Astrocyte (in vitro differentiated cells and primary cell): Measurements from ENCODE around the gene PRKCE. TPM values are rescaled to one million over a fixed set of nuclear protein-coding genes. Genes with fewer than 3 reads are reported as not detected.

Experiments used
- DNase-seq: peaks from one replicate; pipeline ENCODE4 v3.0.0-alpha.2; 2010; ENCODE audit warnings: low read depth
- FAIRE-seq: peaks from 2 replicates; lab custom pipeline; 2011; peaks lifted over from hg19 to GRCh38; lab: Jason Lieb, UNC
- H2AFZ ChIP-seq: 2 replicates; pipeline ENCODE4 v1.6.0; 2012; ENCODE audit warnings: low read depth, low read length, inconsistent platforms
- H3K27ac ChIP-seq: 2 replicates; pipeline ENCODE4 v1.5.1; 2011; ENCODE audit warnings: low read depth, low read length, inconsistent platforms
- H3K27me3 ChIP-seq: 2 replicates; pipeline ENCODE4 v1.6.0; 2011; ENCODE audit warnings: low read length, inconsistent platforms; ENCODE audit not compliant: insufficient read depth
- H3K36me3 ChIP-seq: 2 replicates; pipeline ENCODE4 v1.5.1; 2011; ENCODE audit warnings: low read length, inconsistent platforms; ENCODE audit not compliant: insufficient read depth
- H3K4me1 ChIP-seq: 2 replicates; pipeline ENCODE4 v1.5.1; 2011; ENCODE audit warnings: low read length, inconsistent platforms; ENCODE audit not compliant: insufficient read depth
- H3K4me2 ChIP-seq: 2 replicates; pipeline ENCODE4 v1.6.0; 2012; ENCODE audit warnings: low read length, inconsistent platforms
- H3K4me3 ChIP-seq: 2 replicates; pipeline ENCODE4 v1.5.1; 2011; ENCODE audit warnings: low read depth, mild to moderate bottlenecking, low read length, inconsistent platforms; ENCODE audit not compliant: insufficient read depth
- H3K79me2 ChIP-seq: 2 replicates; pipeline ENCODE4 v1.6.0; 2012; ENCODE audit warnings: mild to moderate bottlenecking, low read length, inconsistent platforms; ENCODE audit not compliant: insufficient read depth
- H3K9ac ChIP-seq: 2 replicates; pipeline ENCODE4 v1.6.0; 2012; ENCODE audit warnings: mild to moderate bottlenecking, low read length, inconsistent platforms
- H3K9me3 ChIP-seq: 2 replicates; pipeline ENCODE4 v1.5.1; 2012; ENCODE audit warnings: low read depth, mild to moderate bottlenecking, low read length, inconsistent platforms; ENCODE audit not compliant: insufficient read depth
- H4K20me1 ChIP-seq: 2 replicates; pipeline ENCODE4 v1.6.0; 2012; ENCODE audit warnings: low read length, inconsistent platforms; ENCODE audit not compliant: insufficient read depth
- H3K27ac Mint-ChIP-seq: one replicate; pipeline ENCODE4 v1.8.0; 2021; ENCODE audit warnings: mild to moderate bottlenecking, mixed read lengths; ENCODE audit not compliant: unreplicated experiment
- H3K27me3 Mint-ChIP-seq: one replicate; pipeline ENCODE4 v1.8.0; 2021; ENCODE audit warnings: low read depth, mixed read lengths; ENCODE audit not compliant: unreplicated experiment
- H3K36me3 Mint-ChIP-seq: one replicate; pipeline ENCODE4 v1.8.0; 2021; ENCODE audit warnings: low read depth, mixed read lengths; ENCODE audit not compliant: unreplicated experiment
- H3K4me1 Mint-ChIP-seq: one replicate; pipeline ENCODE4 v1.8.0; 2021; ENCODE audit warnings: low read depth, mixed read lengths; ENCODE audit not compliant: unreplicated experiment
- H3K4me3 Mint-ChIP-seq: one replicate; pipeline ENCODE4 v1.8.0; 2021; ENCODE audit warnings: mild to moderate bottlenecking, moderate library complexity, mixed read lengths; ENCODE audit not compliant: unreplicated experiment
- H3K9me3 Mint-ChIP-seq: one replicate; pipeline ENCODE4 v1.8.0; 2021; ENCODE audit warnings: mild to moderate bottlenecking, mixed read lengths; ENCODE audit not compliant: unreplicated experiment
- CTCF ChIP-seq: IDR thresholded peaks from 2 replicates; pipeline ENCODE4 v1.5.1; 2011; ENCODE audit warnings: low read depth, mild to moderate bottlenecking, inconsistent platforms, low read length, moderate library complexity; ENCODE audit not compliant: insufficient read depth
- EZH2 ChIP-seq: IDR thresholded peaks from 2 replicates; pipeline ENCODE4 v1.6.1; 2012; ENCODE audit warnings: mild to moderate bottlenecking, low read length, inconsistent platforms; ENCODE audit not compliant: insufficient read depth
- total RNA-seq: library from RNA; stranded (reverse); gene quantifications from 2 replicates; pipeline ENCODE4 v1.2.1, GENCODE V29; 2021

PRKCE gene
- total RNA-seq, 1 donor from 2014 or later, result 12.8 TPM

DNA sequence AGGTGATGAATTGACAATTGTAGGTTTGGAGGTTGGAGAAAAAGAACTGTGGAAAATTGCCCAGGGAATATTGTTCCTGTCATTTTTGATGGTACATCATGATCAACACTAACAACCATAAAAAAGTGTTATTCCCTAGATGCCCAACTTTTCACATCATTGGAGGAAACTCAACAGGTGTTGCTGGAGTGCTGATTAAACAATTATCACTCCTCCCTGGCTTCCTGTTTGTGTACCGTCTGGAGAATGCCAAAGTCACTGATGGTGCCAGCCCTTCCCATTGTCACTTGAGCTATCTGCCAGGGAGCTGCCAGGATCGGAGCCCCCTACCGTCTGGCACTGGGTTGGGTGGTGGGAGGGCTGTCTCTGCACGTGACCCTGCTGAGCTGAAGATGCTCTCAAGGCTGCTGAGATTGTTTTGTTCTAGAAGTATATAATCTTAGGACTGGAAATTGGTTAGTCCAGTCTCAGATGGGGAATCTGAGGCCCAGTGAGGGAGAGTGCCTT lies 156.9 kb downstream of the PRKCE start:
- no peak for FAIRE-seq
- peaks cover 32% of the 10 kb centered on the region for H4K20me1 ChIP-seq
- no peak overlapping the region for H3K4me3 Mint-ChIP-seq

DNA sequence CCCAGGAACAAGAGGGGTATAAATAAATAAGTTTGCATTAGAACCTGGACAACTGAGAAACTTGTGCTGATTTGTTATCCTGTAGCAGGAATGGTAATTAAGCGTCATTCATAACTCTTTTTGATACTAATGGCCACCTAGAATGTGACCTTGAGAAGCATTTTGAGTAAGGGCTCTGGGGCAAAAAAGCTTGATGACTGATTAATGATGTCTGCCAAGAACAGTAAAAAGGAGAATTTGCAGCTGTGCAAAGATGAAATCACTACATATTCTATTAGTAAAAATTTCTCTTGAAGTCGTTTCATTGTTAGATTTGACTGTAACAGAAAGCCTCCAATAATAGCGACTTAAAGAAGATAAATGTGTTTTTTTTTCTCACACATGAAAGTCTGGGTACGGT lies 157.7 kb downstream of the PRKCE start:
- Histone ChIP-seq H2AFZ (no peak overlapping the region), H4K20me1 (peaks cover 28% of the 10 kb centered on the region), H3K4me3 (no peak overlapping the region), H3K4me1 (peaks cover 15% of the 10 kb centered on the region), H3K4me2 (no peak overlapping the region), H3K27me3 (no peaks in the 10 kb centered on the region), H3K27ac (no peak overlapping the region), H3K9ac (no peak overlapping the region), H3K36me3 (no peaks in the 10 kb centered on the region), H3K79me2 (no peaks in the 10 kb centered on the region), H3K9me3 (no peaks in the 10 kb centered on the region)
- Mint-ChIP-seq H3K36me3 (no peaks in the 10 kb centered on the region), H3K27ac (no peak overlapping the region), H3K9me3 (no peaks in the 10 kb centered on the region), H3K4me1 (peaks cover 14% of the 10 kb centered on the region), H3K27me3 (peaks cover 9% of the 10 kb centered on the region), H3K4me3 (no peak overlapping the region)
- TF ChIP-seq CTCF (no peak), EZH2 (no peak)
- no peak for DNase-seq
- no peak for FAIRE-seq

More for the DNA sequence above, 156.9 kb downstream of the PRKCE start:
- Histone ChIP-seq H3K27me3 (no peaks in the 10 kb centered on the region), H3K4me2 (no peak overlapping the region), H3K4me1 (peaks cover 14% of the 10 kb centered on the region), H3K27ac (no peak overlapping the region), H3K79me2 (peaks cover 4% of the 10 kb centered on the region), H3K4me3 (no peak overlapping the region), H3K9me3 (no peaks in the 10 kb centered on the region), H3K9ac (no peak overlapping the region), H3K36me3 (no peaks in the 10 kb centered on the region), H2AFZ (no peak overlapping the region)
- no peaks in the 10 kb centered on the region for H3K9me3 Mint-ChIP-seq
- no peak for TF ChIP-seq EZH2
- TF ChIP-seq CTCF, result no peak
- H3K27me3 Mint-ChIP-seq, result peaks cover 9% of the 10 kb centered on the region
- no peak for DNase-seq
- H3K4me1 Mint-ChIP-seq, result peaks cover 13% of the 10 kb centered on the region
- H3K27ac Mint-ChIP-seq, result no peak overlapping the region
- H3K36me3 Mint-ChIP-seq, result no peaks in the 10 kb centered on the region

- FAIRE-seq (no peak), DNase-seq (peak; percentile 82)
- Histone ChIP-seq H2AFZ (no peak overlapping the region), H3K36me3 (no peaks in the 10 kb centered on the region), H3K27ac (no peak overlapping the region), H3K4me2 (peak overlapping the region; percentile 13), H3K4me3 (no peak overlapping the region), H3K9me3 (no peaks in the 10 kb centered on the region), H4K20me1 (peaks cover 16% of the 10 kb centered on the region), H3K4me1 (peaks cover 21% of the 10 kb centered on the region), H3K79me2 (no peaks in the 10 kb centered on the region), H3K9ac (no peak overlapping the region), H3K27me3 (no peaks in the 10 kb centered on the region)
- Mint-ChIP-seq H3K9me3 (no peaks in the 10 kb centered on the region), H3K27me3 (peaks cover 9% of the 10 kb centered on the region), H3K27ac (no peak overlapping the region), H3K4me3 (no peak overlapping the region), H3K36me3 (no peaks in the 10 kb centered on the region), H3K4me1 (peaks cover 14% of the 10 kb centered on the region)
- TF ChIP-seq CTCF, result no peak
- TF ChIP-seq EZH2, result no peak
These were observed 160.6 kb downstream of the PRKCE start for GRCh38 chr2:45812011-45812500.
